ENCODE measurements around the gene ZDHHC13.

GRCh38 chr11:19094859-19095258, 22.1 kb upstream of the ZDHHC13 start:
- TF ChIP-seq SIN3A (IDR thresholded peaks at IDR 0.05; ENCODE audit: borderline replicate concordance, insufficient read depth, low read length) (no peak), REST (IDR thresholded peaks at IDR 0.05; ENCODE audit: insufficient read depth in 1 of 2, low read depth in 2 of 2, low read length in 2 of 2) (no peak)

Data from PFSK-1 (cell line).